Activated T-cell treated with anti-CD3 and anti-CD28 coated beads, Interleukin-2, amount 50 U/mL, for 1 hour (primary cell): ENCODE results near the gene TOB1.
A peak's percentile ranks its signal among the peaks of the same experiment; 100 is the strongest.
"Not testable (repeated sequence)": the region's sequence is repeated elsewhere in the genome, so short reads cannot be mapped to it uniquely, and the experiment has no call there.

Experiments
- DNase-seq: peaks from one replicate; pipeline ENCODE4 v3.0.0-alpha.2; 2020

Gene TOB1

DNA sequence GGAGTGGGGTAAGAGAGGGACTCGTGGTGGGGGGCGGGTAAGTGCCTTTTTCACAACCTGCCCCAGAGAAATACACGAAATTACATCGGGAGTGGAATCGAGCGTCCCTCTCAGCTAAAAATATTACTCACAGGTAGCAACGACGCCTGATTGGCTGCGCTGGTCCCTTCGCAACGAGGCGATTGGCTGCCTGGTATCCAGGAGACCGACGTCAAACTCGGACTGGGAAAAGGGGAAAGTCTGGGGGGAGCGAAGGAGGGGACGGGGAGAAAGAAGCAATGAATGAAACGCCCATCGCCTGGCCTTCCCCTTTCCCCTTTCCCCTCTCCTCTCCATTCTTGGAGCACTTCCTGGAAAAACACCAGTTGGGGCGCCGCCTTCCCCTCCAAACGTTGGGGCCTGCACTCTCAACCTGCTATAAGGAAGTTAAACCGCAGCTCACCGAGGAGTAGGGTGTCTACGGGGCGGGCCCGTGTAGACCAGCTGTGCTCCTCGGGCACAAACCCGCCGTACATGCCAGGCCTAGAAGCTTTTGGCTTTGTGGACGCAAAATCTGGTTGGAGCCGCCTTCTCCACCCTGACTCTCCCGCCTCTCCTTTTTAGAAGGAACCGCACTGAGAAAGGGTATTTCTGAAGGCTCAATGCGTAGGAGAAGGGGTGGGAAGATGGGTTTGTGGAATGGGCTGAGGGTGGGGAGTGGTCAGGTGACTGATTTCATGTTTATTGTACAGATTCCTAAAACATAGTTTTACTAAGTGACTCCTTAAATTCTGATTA, 1.4 kb upstream of the TOB1 start:
- DNase-seq = peak; percentile 80

DNA sequence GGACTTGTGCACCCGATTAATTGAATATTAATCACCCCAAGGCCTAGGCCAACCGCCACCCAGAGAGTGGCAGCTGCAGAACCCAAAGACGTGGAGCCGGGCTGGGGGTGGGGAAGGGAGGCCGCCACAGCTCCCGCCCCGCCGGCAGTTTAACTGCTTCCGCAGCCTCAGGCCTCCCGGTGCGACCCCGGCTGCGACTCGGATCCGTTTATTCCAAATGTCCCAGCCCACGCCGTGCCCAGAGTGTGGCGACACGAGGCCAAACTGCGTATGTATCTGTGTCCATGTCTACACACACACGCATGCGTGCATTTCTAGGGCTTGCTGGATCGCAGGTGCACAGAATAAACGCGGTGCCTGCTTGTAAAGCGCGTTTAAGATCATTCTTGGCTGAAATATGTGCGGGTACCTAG, 802 bp upstream of the TOB1 start:
- DNase-seq = peak; percentile 76

DNA sequence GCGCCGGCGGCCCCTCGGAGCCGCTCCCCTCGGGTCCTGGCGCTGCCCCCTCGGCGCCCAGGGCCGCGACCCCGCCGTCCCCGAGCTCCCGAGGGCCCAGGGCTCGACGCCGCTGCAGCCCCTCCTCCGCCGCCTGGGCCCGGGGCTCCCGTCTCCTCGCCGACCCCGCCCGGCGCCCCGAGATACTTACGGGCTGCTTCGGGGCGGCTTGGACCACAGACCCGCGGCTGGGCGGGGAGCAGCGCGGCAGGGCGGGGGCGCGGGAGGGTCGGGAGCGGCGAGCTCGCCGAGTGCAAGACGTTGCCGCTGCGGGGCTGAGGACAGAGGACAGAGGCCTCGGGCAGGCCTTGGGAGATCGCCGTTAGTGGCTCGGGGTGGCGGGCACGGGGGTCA, 290 bp downstream of the TOB1 start:
- DNase-seq = no peak

DNA sequence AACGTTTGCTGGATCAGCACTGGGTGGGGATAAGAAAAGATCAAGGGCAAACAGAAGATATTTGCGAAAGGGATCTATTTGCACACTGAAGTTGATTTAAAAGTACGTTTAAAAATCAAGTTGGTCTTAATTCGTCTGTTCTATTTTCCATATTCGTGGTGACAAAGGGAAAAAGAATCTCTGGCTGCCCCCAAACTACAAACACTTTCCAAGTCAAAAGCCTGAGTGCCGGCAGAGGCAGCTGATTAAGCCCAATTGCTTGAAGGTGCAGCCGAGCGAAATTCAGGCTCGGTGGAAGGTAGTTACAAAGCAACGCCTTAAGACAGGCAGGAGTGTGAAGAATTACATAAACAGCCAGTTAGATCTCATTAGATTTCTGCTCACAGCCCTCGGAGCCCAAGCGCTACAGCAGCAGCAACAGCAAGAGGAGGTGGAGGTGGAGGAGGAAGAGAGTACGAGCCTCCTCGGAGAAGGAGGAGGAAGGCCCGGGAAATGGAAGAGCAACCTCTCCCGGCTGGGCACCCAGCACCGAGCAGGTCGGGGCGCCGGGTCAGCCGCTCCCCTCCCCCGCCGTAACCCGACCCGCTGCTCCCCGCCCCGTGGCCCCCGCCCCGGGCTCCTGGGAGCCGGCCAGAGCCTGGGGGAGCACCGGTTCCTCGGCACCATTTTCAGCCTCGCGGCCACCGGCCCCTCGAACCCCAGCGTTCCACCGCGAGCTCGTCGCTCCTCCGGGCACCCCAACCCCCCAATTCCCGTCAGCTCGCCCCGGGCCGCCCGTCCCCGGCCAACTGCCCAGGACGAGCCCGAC, 890 bp downstream of the TOB1 start:
- peak; percentile 61 for DNase-seq

DNA sequence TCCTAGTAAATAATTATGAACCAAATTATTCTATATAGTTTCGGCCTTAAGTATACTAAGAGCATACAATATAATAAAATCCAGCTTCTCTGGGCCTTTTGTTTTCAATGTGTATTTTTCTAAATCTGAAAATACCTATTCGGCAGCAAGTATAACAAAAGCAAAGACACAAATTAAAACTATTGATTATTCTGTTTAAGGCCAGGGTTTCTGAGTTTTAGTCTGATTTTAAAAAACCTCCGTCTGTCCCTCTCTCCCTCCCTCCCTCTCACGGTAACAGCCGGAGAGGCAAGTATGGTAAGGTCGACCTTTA, 1.5 kb downstream of the TOB1 start:
- DNase-seq = no peak

DNA sequence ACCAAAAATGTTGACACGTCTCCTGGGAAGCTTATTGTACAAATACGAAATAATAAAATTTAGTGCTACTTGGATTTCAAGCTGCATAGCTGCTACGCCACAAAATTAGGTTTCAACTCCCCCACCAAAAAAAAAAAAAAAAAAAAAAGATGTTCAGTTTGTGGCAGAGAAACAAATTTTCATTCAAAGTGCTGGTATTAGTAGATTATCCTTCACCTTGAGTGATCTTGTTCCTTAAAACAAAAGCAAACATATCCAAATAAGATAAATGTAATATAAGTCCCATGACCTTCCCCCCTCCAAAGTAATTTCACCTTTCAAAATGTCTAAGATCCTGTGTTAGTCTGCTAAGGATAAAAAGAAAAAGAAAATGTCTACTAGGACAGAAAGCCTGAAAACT, 2.2 kb downstream of the TOB1 start:
- no peak for DNase-seq

DNA sequence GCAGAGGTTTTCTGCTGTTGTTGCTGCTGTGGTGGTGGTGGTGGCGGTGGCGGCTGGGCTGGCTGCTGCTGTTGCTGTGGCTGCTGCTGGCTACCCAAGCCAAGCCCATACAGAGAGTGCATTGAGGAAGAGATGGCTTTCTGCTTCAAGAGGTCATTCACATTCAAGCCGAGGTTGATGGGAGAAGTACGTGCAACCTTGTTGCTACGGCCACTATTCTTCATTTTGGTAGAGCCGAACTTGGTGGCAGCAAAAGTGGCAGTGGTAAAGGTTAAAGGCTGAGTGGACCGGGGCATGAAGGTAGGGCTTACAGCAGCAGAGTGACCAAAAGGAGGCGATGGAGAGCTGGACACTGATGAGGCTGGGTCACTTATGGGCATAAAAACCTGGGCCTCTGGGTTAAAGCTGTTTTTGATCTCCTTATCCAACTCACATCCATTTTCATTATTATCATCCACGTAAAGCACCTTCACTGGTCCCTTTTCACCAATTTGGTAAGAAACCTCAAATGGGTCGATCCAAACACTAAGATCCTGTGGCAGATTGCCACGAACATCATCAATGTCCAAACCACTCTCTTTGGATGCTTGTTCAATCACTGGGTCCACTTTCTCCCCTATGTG, 2.8 kb downstream of the TOB1 start:
- no peak for DNase-seq

DNA sequence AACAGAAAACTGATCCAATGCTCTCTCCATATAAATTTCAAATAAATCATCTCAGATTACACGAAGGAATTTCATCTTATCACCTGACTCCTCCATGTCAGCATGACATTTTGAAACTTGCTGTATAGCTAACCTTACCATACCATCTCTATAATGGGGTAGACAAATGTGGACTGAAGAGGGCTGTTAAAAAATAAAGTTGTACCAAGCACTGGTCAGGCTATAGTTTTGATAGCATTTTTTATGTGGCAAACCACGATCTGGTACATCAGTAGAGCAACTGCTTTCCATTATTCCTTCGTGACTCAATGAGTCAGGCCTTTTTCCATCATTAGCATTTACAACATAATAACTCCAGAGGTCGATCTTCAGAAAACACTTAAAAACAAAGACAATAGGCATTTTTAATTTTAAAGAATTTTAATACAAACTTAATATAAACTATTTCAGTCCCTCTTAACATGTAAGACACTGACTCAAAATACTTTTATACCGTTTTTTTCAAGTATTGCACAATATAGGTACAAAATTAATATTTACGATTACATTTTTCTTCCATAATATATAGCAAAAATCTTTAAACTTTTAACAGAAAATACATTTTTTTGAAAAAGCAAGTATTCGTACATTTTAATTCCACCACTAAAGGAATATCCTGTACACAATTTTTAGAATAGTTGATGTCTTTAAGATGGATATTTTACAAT, 4.2 kb downstream of the TOB1 start:
- DNase-seq = no peak

DNA sequence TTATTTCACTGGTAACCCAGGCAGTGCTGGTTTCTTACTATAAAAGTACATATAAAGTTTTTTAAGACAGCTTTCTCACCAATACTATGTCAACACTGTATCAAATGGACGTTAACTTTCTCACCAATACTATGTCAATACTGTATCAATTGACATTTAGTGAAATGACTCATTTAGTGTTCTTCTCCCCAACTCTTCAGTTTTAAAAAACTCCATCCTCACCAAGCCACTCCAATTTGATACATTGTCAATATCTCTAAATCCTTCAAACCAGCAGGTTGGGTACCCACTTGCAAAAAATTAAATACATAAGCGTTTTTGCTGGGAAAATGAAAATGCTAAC, 4.8 kb downstream of the TOB1 start:
- no peak for DNase-seq

DNA sequence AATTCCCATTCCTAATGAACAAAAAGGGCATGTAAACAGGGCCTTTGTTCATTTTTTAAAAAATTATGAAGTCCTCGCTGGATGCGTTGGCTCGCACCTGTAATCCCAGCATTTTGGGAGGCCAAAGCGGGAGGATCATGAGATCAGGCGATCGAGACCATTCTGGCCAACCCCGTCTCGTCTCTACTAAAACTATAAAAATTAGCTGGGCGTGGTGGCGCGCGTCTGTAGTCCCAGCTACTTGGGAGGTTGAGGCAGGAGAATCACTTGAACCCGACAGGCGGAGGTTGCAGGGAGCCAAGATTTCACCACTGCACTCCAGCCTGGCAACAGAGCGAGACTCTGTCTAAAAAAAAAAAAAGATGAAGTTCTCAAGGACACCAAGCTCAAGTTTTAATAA, 6.4 kb downstream of the TOB1 start:
- DNase-seq = not testable (repeated sequence)

DNA sequence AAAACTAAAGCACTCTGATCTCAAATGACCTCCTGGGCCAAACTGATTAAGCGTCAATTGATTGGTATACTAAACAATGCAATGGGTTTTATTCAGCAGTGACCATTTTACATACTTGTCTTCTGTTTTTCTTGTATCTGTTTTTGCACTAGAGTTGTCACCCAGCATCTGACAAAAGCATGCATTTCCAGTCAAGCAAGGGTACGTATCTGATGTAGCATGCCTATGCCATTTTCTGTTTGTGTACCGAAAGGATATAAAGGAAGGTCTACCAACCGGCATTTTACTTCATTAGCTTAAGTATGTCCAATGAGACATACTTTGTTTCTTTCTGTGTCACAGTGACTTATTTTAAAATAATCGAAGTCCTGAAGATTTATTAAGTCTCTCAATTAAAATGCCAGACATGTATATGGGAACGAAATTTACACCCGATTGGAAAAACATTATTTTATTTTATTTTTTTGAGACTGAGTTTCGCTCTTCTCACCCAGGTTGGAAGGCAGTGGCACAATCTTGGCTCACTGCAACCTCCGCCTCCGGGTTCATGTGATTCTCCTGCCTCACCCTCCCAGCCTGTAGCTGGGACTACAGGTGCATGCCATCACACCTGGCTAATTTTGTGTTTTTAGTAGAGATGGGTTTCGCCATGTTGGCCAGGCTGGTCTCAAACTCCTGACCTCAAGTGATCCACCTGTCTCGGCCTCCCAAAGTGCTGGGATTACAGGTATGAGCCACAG, 7.5 kb downstream of the TOB1 start:
- no peak for DNase-seq

DNA sequence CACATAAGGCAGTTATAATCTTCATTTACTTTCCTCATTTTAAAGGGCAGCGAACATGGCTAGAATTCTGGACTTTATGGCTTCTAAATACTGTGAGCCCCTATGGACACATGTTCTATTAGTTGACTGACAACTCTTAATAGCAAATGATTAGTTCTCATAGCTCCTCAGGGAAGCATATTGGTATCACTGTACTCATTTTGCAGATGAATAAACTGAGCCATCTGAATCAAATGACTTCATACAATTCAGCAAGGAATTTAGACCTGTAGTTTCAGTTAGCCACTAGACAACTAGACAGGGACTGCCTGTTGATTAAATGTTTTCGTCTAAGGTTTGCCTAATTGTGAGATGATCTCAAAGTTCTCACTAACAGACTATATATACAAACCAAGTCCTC, 9.7 kb downstream of the TOB1 start:
- DNase-seq = no peak

DNA sequence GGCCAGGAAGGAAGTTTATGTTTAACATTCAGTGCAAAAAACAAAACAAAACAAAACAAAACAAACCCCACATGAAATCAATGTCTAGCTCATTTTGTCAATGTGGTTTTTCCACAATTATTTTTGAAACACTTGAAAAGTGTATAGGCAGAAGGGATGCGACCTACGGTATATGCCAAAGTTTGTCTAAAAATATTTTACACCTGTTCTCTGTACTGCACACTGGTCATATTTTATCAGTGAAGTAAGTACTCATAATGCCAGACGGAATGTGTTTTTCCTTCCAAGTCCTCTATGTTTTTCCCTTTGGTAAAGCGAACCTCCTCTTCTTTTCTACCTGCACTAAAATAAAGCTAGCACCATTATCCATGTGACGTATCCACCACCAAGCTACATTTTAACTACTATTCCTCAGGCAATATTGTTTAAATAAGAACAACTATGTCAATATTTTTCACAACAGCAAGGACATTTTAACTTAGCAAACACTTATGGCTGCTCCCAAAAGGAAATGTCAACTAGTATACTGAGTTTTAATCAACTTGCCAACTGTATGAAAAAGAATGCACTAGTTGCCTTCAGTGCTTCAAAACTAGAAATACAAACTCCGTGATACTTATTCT, 10.3 kb downstream of the TOB1 start:
- DNase-seq = no peak

DNA sequence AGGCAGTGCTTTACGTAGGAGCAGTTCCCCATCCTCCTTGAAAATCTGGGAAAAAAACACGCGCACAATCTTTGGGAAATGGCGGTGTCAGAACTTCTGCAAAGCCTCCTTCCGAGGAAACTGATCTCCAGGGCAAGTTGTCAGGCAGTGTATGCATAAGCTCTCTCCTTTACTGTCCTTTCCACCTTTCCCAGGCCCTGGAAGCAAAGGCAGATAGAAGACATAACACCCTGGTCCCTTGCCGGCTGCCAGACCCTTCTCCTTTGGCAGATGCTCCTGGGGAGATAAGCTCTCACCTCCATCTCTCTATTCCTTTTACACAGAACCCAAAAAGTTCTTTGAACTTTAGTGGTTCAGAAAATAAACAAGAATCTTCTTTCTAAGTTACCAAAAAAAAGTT, 12.4 kb downstream of the TOB1 start:
- DNase-seq = no peak

DNA sequence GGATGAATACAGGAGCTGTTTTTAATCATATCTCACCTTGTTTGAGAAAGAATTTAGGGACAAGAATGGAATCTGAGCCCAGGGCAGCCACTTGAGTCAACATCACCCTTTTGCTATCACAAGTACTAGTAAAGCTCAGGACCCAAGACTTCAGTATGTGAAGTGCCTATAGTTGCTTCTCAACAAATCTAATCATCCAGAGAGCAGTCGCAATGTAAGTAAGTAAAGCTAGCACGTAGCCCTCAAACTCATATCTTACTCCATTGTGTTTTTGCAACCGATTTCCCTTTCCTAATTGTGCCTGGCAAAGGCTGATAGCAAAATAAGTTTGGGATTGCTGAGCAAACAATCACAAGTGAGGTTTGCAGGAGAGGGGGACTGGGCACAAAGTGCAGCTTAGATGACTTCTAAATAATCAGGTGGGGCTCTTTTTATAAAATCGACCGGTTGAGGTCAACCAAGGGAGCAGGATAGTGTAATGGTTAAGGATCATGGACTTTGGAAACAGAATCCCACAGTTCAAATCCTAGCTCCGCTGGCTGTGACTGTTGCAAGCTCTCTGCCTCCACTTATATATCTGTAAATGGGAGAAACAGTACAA, 13.0 kb downstream of the TOB1 start:
- no peak for DNase-seq

DNA sequence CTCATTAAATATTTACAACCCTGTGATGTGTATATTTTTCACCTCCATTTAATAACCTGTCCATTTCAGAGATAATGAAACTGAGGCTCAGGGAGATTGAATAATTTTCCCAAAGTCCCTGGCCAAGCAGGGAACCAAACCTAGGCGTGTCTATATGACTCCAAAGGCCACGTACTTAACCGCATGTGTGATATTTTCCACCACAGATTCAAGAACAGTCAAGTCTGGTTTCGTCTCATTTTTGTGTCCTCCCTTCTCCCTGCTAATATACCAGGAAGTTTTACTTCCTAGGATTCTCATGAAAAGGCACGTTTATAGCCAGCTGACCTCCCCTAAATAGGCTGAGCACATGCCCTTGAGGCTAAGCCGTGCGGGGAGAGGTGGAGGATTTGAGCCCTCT, 15.5 kb downstream of the TOB1 start:
- no peak for DNase-seq

DNA sequence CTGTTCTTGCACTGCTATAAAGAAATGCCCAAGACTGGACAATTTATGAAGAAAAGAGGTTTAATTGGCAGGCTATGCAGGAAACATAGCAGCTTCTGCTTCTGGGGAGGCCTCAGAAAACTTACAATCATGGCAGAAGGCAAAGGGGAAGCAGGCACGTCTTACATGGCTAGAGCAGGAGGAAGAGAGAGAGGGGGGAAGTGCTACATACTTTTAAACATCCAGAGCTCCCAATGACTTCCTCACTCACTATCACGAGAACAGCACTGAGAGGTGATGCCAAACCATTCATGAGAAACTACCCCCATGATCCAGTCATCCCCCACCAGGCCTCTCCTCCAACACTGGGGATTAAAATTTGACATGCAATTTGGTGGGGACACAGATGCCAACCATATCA, 17.4 kb downstream of the TOB1 start:
- DNase-seq = no peak

DNA sequence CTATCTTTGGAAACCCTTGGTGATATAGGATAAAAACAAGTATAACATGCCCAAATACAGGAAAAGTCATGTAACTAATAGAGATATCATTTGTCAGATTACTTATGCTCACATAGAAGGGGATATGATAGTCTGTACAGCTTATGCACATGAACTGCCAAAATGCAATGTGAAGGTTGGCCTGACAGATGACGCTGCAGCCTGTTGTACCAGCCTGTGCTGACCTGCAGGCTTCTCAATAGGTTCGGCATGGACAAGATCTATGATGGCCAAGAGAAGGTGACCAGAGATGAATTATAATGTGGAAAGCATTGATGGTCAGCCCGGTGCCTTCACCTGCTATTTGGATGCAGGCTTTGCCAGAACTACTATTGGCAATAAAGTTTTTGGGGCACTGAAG, 18.1 kb downstream of the TOB1 start:
- DNase-seq = no peak

DNA sequence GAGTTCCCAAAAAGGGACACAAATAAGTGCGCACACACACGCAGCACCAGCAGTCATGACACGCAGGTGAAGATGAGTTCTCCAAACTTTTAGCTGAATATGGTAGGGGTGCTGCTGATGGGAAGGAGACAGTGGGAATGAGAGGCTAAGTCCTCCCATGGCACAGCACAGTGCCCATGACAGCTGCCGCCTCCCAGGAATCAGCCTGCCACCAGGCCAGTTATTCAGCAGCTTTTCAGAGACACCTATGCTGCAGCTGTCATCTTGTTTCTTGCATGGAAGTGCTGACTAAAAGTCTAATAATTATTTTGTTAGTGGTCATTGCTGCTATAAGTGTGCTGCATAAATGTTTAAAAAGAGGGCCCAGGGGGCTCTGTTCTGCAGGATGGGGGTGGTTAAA, 18.6 kb downstream of the TOB1 start:
- DNase-seq = no peak

DNA sequence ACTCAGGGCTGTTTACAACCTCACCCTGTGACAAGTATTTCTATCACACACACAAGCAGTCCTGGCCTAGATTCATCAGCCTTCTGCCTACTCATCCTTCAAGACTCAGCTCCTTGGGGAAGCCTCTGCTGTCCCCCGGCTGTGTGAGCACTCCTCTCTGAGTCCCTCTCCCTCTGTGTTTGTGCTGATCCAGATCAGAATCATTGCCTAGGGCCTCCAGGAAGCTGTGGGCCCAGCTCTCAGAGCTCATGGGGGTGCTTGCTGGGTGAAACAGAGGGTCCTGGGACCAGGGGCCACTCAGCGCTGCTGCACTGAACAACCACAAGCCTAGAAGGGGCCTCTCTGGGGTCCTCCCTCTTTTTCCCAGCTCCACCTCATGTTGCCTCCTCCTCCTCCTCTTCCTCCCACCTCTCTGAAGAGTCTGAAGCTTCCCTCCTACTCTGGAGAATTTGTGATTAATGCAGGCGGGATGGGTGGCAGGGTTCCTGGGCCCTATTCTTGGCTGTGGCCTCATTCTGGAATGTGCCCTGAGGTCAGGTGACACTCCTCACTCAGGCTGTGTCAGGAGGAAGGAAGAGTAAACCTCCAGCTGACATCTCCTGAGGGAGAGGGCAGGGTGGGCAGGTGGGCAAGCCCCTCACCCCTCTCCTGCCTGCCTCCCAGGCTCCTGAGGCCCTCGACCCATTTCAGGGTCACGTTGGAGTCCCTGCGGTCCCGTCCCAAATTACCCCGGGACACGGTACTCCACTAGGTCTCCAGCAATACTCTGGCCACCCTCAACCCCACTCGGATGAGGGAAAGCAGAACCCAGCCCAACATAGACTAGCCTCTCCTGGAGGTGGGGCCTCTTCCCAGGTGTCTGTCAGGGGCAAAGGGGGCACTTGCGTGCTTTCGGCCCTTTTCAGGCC, 20.7 kb downstream of the TOB1 start:
- no peak for DNase-seq

DNA sequence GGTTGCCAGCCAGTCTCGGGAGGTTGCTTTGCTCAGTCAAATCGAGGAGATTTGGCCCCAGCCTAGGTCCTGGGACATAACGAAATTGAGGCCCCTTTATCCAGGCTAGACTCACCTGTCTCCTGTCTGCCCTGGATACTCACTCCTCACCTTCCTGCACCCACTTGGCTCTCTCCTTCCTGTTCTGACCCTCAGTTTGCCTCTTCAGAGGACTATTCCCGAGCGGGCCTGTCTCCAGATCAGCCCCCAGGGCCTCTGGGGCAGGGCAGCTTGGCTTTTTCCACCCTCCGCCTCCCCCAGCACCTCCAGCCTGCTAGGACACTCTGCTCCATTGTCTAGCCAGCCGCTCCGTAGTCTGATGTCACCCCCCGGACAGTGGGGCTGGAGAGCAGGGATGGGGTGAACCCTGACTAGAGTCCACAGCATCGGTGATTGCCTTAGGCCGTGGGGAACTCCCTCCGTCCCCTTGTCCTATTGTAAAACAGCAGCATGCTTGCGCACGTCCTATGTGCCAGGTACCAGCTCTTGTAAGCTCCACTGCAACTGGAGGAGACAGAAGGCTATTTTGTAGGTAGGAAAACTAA, 21.9 kb downstream of the TOB1 start:
- DNase-seq = no peak
